Hepatocyte (in vitro differentiated cells): ENCODE results near the gene LEMD2. TPM values are rescaled to one million over a fixed set of nuclear protein-coding genes. Genes with fewer than 3 reads are reported as not detected.

Experiments
- DNase-seq: peaks from one replicate; pipeline ENCODE4 v3.0.0-alpha.2; 2016; ENCODE audit warnings: low spot score
- H2AFZ ChIP-seq: fragments of 200-600 bp; sonication (generic); 2 replicates; pipeline ENCODE4 v1.6.0; 2016; ENCODE audit warnings: antibody characterized with exemption, mild to moderate bottlenecking
- H3K27ac ChIP-seq: fragments of 200-600 bp; sonication (generic); 2 replicates; pipeline ENCODE4 v1.5.1; 2016; ENCODE audit warnings: mild to moderate bottlenecking
- H3K27me3 ChIP-seq: fragments of 200-600 bp; sonication (generic); 2 replicates; pipeline ENCODE4 v1.6.1; 2016
- H3K36me3 ChIP-seq: fragments of 200-600 bp; sonication (generic); replicated peaks from 2 replicates; pipeline ENCODE4 v1.5.1; 2016; ENCODE audit warnings: low read depth; ENCODE audit not compliant: insufficient read depth
- H3K4me1 ChIP-seq: fragments of 200-600 bp; sonication (generic); 2 replicates; pipeline ENCODE4 v1.5.1; 2016; ENCODE audit warnings: mild to moderate bottlenecking, moderate library complexity; ENCODE audit not compliant: insufficient read depth
- H3K4me2 ChIP-seq: fragments of 200-600 bp; sonication (generic); 2 replicates; pipeline ENCODE4 v1.6.0; 2016
- H3K4me3 ChIP-seq: fragments of 200-600 bp; sonication (generic); 2 replicates; pipeline ENCODE4 v1.5.1; 2016; ENCODE audit warnings: mild to moderate bottlenecking
- H3K79me2 ChIP-seq: fragments of 200-600 bp; sonication (generic); 2 replicates; pipeline ENCODE4 v1.6.0; 2017; ENCODE audit warnings: mild to moderate bottlenecking
- H3K9me2 ChIP-seq: fragments of 200-600 bp; sonication (generic); replicated peaks from 2 replicates; pipeline ENCODE4 v1.6.0; 2017; ENCODE audit warnings: mild to moderate bottlenecking; ENCODE audit not compliant: insufficient read depth
- H3K9me3 ChIP-seq: fragments of 200-600 bp; sonication (generic); 2 replicates; pipeline ENCODE4 v1.5.1; 2016; ENCODE audit warnings: low read depth, mild to moderate bottlenecking
- H4K20me1 ChIP-seq: fragments of 200-600 bp; sonication (generic); 2 replicates; pipeline ENCODE4 v1.6.0; 2016; ENCODE audit warnings: mild to moderate bottlenecking; ENCODE audit not compliant: insufficient read depth, poor library complexity, severe bottlenecking
- CTCF ChIP-seq: fragments of 200-600 bp; sonication (generic); IDR thresholded peaks from 2 replicates; pipeline ENCODE4 v1.5.1; 2016; ENCODE audit warnings: antibody characterized with exemption, mild to moderate bottlenecking; ENCODE audit not compliant: poor library complexity
- EZH2 ChIP-seq: fragments of 200-600 bp; sonication (generic); IDR thresholded peaks from 2 replicates; pipeline ENCODE4 v1.6.1; 2016; ENCODE audit warnings: antibody characterized with exemption, mild to moderate bottlenecking, borderline replicate concordance
- EZH2phosphoT487 ChIP-seq: fragments of 200-600 bp; sonication (generic); IDR thresholded peaks from one replicate; pipeline ENCODE4 v1.6.1; 2018; ENCODE audit warnings: antibody characterized with exemption, mild to moderate bottlenecking, low read depth, moderate library complexity; ENCODE audit not compliant: unreplicated experiment, severe bottlenecking
- WGBS: methylation state at CpG from one replicate; pipeline ENCODE4 v1.1.6; 2016; ENCODE audit warnings: low lambda C conversion rate; ENCODE audit errors: missing lambda C conversion rate; 5-methylcytosine and 5-hydroxymethylcytosine counted together
- polyA plus RNA-seq: library from polyadenylated mRNA; unstranded; fragments of >200 nt; fragmentation: Nextera tagmentation; extraction: Ambion mirVana; gene quantifications from 2 replicates; pipeline ENCODE4 v1.2.1, GENCODE V29; 2016
- total RNA-seq: library from RNA; depleted of rRNA; stranded (reverse); fragments of >200 nt; gene quantifications from 2 replicates; pipeline ENCODE4 v1.2.3, GENCODE V29; 2014

The LEMD2 gene
- total and polyA plus RNA-seq, 2 experiments from 2014 or later = 38.1 to 66.3 TPM

DNA sequence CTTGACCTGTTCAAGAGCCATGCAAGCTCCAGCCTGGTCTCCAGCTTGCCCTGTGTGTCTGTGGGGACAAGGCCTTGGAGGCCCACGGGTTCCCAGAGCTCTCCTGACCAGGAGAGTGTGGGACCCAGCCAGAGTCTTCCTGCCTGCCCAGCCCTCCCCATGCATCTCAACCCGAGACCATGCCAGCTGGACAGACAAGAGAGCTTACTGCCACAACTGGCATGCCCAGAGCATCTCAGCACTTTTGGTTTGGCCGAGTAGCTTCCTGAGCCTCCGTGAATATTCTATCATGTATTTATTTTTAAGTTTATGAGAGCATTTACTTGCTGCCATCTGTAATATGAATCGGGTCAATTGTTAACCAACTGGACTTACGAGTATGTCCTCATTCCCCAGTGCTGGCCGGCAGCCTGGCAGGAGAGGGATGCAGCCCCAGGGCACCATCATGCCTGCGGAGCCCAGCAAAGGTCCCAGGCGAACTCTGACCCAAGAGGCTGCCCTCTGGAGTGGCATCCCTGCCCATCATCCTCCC is 57.1 kb downstream of the LEMD2 start:
- H3K36me3 ChIP-seq = no peaks in the 10 kb centered on the region
- no peaks in the 10 kb centered on the region for H3K9me2 ChIP-seq
- DNase-seq = no peak
- no peaks in the 10 kb centered on the region for H3K27me3 ChIP-seq
- no peak overlapping the region for H3K27ac ChIP-seq
- TF ChIP-seq EZH2phosphoT487 (no peak), EZH2 (no peak), CTCF (no peak)
- WGBS = 71% methylated on average over 9 of the region's 9 CpGs
- H3K9me3 ChIP-seq = no peaks in the 10 kb centered on the region
- H3K4me1 ChIP-seq = no peaks in the 10 kb centered on the region
- H3K79me2 ChIP-seq = no peaks in the 10 kb centered on the region
- no peak overlapping the region for H3K4me3 ChIP-seq
- H4K20me1 ChIP-seq = no peaks in the 10 kb centered on the region
- H3K4me2 ChIP-seq = no peak overlapping the region
- H2AFZ ChIP-seq = no peak overlapping the region

- H3K4me3 ChIP-seq = no peak overlapping the region
Measured at GRCh38 chr6:33731035-33731434, 57.9 kb downstream of the LEMD2 start.

GRCh38 chr6:33730611-33731010 is 58.3 kb downstream of the LEMD2 start:
- WGBS = 69% methylated on average over 10 of the region's 10 CpGs

More at GRCh38 chr6:33731035-33731434, 57.9 kb downstream of the LEMD2 start:
- Histone ChIP-seq H2AFZ (no peak overlapping the region), H4K20me1 (no peaks in the 10 kb centered on the region), H3K4me1 (no peaks in the 10 kb centered on the region), H3K9me3 (no peaks in the 10 kb centered on the region), H3K27me3 (no peaks in the 10 kb centered on the region), H3K27ac (no peak overlapping the region), H3K9me2 (no peaks in the 10 kb centered on the region), H3K4me2 (no peak overlapping the region), H3K79me2 (no peaks in the 10 kb centered on the region), H3K36me3 (no peaks in the 10 kb centered on the region)
- DNase-seq = no peak
- TF ChIP-seq CTCF (no peak), EZH2 (no peak), EZH2phosphoT487 (no peak)
- 78% methylated on average over 7 of the region's 7 CpGs for WGBS

More at GRCh38 chr6:33730611-33731010, 58.3 kb downstream of the LEMD2 start:
- no peak for DNase-seq
- Histone ChIP-seq H3K27me3 (no peaks in the 10 kb centered on the region), H3K4me3 (no peak overlapping the region), H3K79me2 (no peaks in the 10 kb centered on the region), H2AFZ (no peak overlapping the region), H3K9me2 (no peaks in the 10 kb centered on the region), H3K4me1 (no peaks in the 10 kb centered on the region), H3K36me3 (no peaks in the 10 kb centered on the region), H3K9me3 (no peaks in the 10 kb centered on the region), H3K27ac (no peak overlapping the region), H4K20me1 (no peaks in the 10 kb centered on the region), H3K4me2 (no peak overlapping the region)
- no peak for TF ChIP-seq EZH2
- TF ChIP-seq EZH2phosphoT487 = no peak
- no peak for TF ChIP-seq CTCF
